Body of pancreas (tissue), 4 donors: ENCODE data around the gene ABCD1.

Source experiments
- POLR2A ChIP-seq, 3 donors: fragments of 450-650 bp; IDR thresholded peaks; one replicate each; pipeline ENCODE4 v1.6.1; 2016; ENCODE audit warnings: antibody characterized with exemption in 3 of 3, mild to moderate bottlenecking in 2 of 3
- TF ChIP-seq, protein P1 (sequence below), 7 experiments: fragments of 450-650 bp in 4 of 7; fragments of 200-600 bp in 3 of 7; sonication (generic) in 3 of 7; IDR thresholded peaks; one replicate each; pipeline ENCODE4 v1.5.1; 2016 to 2019; ENCODE audit warnings: antibody characterized with exemption in 7 of 7

DNA sequence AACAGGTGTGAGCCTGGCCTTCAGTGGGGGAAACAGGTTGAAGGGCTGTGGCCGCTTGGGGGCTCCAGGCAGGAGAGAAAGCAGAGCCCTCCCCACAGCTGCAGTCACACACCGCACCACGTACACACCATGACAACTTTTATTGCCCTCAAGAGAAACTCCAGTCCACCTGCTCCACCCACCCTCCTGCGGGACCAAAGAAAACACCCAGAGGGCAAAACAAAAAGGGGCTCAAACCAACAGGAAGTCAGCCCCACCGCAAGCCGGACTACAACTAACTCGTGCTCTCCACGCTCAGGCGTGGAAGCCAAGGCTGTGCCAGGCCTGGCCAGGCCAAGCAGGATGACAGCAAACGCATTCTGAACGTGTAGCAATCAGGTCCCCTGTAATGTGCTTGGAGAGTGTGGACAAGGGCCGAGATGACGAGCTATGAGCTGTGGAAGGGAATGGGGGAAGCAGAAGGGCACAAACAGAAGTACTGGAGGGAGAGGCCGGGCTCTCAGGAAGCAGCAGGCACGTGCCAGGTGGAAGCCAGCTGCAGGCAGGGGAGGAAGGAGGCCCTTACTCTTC is 24.2 kb upstream of the ABCD1 start:
- no peak for TF ChIP-seq POLR2A (IDR thresholded peaks at IDR 0.05)
- TF ChIP-seq, protein P1, sequence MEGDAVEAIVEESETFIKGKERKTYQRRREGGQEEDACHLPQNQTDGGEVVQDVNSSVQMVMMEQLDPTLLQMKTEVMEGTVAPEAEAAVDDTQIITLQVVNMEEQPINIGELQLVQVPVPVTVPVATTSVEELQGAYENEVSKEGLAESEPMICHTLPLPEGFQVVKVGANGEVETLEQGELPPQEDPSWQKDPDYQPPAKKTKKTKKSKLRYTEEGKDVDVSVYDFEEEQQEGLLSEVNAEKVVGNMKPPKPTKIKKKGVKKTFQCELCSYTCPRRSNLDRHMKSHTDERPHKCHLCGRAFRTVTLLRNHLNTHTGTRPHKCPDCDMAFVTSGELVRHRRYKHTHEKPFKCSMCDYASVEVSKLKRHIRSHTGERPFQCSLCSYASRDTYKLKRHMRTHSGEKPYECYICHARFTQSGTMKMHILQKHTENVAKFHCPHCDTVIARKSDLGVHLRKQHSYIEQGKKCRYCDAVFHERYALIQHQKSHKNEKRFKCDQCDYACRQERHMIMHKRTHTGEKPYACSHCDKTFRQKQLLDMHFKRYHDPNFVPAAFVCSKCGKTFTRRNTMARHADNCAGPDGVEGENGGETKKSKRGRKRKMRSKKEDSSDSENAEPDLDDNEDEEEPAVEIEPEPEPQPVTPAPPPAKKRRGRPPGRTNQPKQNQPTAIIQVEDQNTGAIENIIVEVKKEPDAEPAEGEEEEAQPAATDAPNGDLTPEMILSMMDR (IDR thresholded peaks at IDR 0.05) = no peak
